ENCODE data around the gene ISYNA1. TPM values are rescaled to one million over a fixed set of nuclear protein-coding genes. Genes with fewer than 3 reads are reported as not detected.

ISYNA1 gene
- polyA plus RNA-seq, 3 donors from 2014 or later = 29.7 to 32.2 (median 31.2) TPM

- peak; percentile 73 to 81 (median 78) for DNase-seq
- no peaks in the 10 kb centered on the region for H3K36me3 Mint-ChIP-seq
- peak overlapping the region; percentile 75 to 85 (median 82) for H3K4me3 Mint-ChIP-seq
- H3K27ac Mint-ChIP-seq = peak overlapping the region in 5 of 6 donors; percentile 23 to 74 (median 64)
- H3K4me1 Mint-ChIP-seq = peaks cover 25 to 43% of the 10 kb centered on the region in 2 donors
- H3K9me3 Mint-ChIP-seq = peaks cover 0 to 2% (median 0%) of the 10 kb centered on the region in 6 donors
- peaks cover 10 to 28% (median 18%) of the 10 kb centered on the region in 3 donors for H3K27me3 Mint-ChIP-seq (ENCODE audit: low read depth in 3 of 3)
These were observed 1.1 kb downstream of the ISYNA1 start for GRCh38 chr19:18436671-18437490.

DNA sequence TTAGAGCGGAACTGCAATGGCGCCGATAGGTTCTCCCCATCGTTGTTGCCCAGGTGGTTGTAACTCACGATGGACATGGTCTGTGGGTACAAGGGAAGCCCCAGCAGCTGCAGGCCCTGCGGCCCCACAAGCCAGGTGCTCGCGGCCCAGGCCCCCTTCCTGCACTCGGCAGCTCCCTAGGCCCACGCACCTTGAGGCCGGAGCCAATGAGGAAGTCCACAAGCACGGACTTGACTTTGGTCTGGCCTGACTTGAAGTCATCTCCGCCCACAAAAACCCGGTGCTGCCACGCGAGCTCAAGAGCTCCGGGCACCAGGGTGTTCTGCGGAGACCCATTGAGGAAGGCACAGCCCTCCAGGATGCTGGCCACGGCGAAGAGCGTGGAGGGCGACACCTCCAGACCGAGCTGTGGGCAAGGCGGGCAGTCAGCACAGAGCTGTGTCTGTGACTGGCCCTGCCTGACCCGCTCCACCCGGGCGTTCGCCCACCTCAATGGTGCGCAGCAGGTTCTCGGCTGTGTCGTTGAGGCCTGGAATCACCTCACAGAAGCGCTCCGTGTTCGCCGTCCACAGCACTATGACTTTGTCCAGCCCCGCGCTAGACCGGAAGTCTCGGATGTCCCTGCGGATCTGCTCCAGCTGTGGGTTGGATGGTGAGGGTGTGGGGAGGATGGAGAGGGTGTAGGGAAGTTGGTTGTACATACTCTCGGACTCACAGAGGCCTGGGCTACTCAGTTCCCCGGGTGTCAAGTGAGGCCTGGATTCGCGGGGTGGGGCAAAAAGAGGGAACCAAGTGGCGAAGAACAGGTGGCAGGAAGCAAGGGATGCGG lies 1.9 kb downstream of the ISYNA1 start:
- H3K36me3 Mint-ChIP-seq = no peaks in the 10 kb centered on the region
- peak overlapping the region in 2 of 6 donors; percentile 23 to 31 for H3K27ac Mint-ChIP-seq
- H3K9me3 Mint-ChIP-seq = no peaks in the 10 kb centered on the region
- DNase-seq = no peak
- H3K4me3 Mint-ChIP-seq = peak overlapping the region; percentile 63 to 74 (median 70)
- peaks cover 17 to 36% of the 10 kb centered on the region in 2 donors for H3K4me1 Mint-ChIP-seq
- H3K27me3 Mint-ChIP-seq (ENCODE audit: low read depth in 3 of 3) = peaks cover 4 to 20% (median 14%) of the 10 kb centered on the region in 3 donors

GRCh38 chr19:18435178-18435841 lies 2.6 kb downstream of the ISYNA1 start:
- H3K4me1 Mint-ChIP-seq = peaks cover 13 to 35% of the 10 kb centered on the region in 2 donors
- no peak for DNase-seq
- H3K9me3 Mint-ChIP-seq = no peaks in the 10 kb centered on the region
- H3K4me3 Mint-ChIP-seq = peak overlapping the region in 2 of 5 donors; percentile 18 to 65
- peaks cover 4 to 14% (median 7%) of the 10 kb centered on the region in 3 donors for H3K27me3 Mint-ChIP-seq (ENCODE audit: low read depth in 3 of 3)
- H3K36me3 Mint-ChIP-seq = no peaks in the 10 kb centered on the region
- no peak overlapping the region for H3K27ac Mint-ChIP-seq

GRCh38 chr19:18434411-18435175 lies 3.3 kb downstream of the ISYNA1 start:
- Mint-ChIP-seq H3K27me3 (ENCODE audit: low read depth in 3 of 3) (peaks cover 3 to 16% (median 5%) of the 10 kb centered on the region in 3 donors), H3K9me3 (no peaks in the 10 kb centered on the region), H3K4me1 (peaks cover 17 to 39% of the 10 kb centered on the region in 2 donors), H3K36me3 (no peaks in the 10 kb centered on the region), H3K4me3 (peak overlapping the region in 4 of 5 donors; percentile 35 to 53 (median 46)), H3K27ac (peak overlapping the region in 2 of 6 donors; percentile 70 to 71)
- no peak for DNase-seq

- peak overlapping the region in 3 of 5 donors; percentile 40 to 53 (median 53) for H3K4me3 Mint-ChIP-seq
- H3K27me3 Mint-ChIP-seq (ENCODE audit: low read depth in 3 of 3) = peaks cover 3 to 17% (median 6%) of the 10 kb centered on the region in 3 donors
- no peak overlapping the region for H3K27ac Mint-ChIP-seq
- H3K36me3 Mint-ChIP-seq = no peaks in the 10 kb centered on the region
- no peaks in the 10 kb centered on the region for H3K9me3 Mint-ChIP-seq
- DNase-seq = no peak
- peaks cover 17 to 36% of the 10 kb centered on the region in 2 donors for H3K4me1 Mint-ChIP-seq
These were observed 4.1 kb downstream of the ISYNA1 start for GRCh38 chr19:18433735-18434398.

DNA sequence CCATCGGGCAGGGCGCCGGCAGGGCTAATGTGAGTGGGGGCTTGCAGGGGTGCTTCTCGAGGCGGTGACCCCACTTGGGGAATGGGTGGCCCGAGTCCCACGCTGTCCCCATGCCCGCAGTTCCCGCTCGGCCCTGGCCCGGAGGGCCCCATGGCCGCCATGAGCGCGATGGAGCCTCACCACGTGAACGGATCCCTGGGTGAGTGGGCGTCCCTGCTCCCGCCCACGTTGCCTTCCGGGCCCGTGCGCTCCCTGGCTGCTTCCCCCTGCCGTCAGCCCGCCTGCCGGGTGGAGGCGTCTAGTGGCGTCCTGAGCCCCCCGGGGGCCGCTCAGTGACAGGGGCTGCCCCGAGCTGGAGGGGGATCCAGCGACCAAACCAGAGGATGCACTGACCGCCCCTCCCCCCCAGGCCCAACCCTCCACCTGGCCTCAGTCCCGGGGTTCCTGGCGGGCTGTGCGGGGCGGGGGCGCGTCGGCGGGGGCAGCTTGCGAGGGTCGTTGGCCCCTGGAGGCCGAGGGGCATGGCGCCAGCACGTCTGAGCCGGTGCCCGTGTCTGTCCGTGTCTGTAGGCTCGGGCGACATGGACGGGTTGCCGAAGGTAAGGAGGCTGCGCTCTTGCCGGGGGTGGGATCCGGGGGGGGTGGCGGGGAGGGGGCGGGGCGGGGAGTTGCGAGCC lies 4.8 kb downstream of the ISYNA1 start:
- Mint-ChIP-seq H3K27ac (no peak overlapping the region), H3K4me1 (peaks cover 17 to 38% of the 10 kb centered on the region in 2 donors), H3K36me3 (no peaks in the 10 kb centered on the region), H3K27me3 (ENCODE audit: low read depth in 3 of 3) (peaks cover 3 to 20% (median 6%) of the 10 kb centered on the region in 3 donors), H3K4me3 (peak overlapping the region; percentile 27 to 48 (median 30)), H3K9me3 (no peaks in the 10 kb centered on the region)
- DNase-seq = no peak

- DNase-seq = no peak
- Mint-ChIP-seq H3K27ac (no peak overlapping the region), H3K9me3 (no peaks in the 10 kb centered on the region), H3K4me3 (peak overlapping the region; percentile 27 to 51 (median 30)), H3K27me3 (ENCODE audit: low read depth in 3 of 3) (peaks cover 3 to 21% (median 4%) of the 10 kb centered on the region in 3 donors), H3K4me1 (peaks cover 17 to 38% of the 10 kb centered on the region in 2 donors), H3K36me3 (no peaks in the 10 kb centered on the region)
These were observed 5.5 kb downstream of the ISYNA1 start for GRCh38 chr19:18432275-18433014.

GRCh38 chr19:18431351-18432197 lies 6.4 kb downstream of the ISYNA1 start:
- H3K27ac Mint-ChIP-seq = no peak overlapping the region
- no peaks in the 10 kb centered on the region for H3K36me3 Mint-ChIP-seq

DNA sequence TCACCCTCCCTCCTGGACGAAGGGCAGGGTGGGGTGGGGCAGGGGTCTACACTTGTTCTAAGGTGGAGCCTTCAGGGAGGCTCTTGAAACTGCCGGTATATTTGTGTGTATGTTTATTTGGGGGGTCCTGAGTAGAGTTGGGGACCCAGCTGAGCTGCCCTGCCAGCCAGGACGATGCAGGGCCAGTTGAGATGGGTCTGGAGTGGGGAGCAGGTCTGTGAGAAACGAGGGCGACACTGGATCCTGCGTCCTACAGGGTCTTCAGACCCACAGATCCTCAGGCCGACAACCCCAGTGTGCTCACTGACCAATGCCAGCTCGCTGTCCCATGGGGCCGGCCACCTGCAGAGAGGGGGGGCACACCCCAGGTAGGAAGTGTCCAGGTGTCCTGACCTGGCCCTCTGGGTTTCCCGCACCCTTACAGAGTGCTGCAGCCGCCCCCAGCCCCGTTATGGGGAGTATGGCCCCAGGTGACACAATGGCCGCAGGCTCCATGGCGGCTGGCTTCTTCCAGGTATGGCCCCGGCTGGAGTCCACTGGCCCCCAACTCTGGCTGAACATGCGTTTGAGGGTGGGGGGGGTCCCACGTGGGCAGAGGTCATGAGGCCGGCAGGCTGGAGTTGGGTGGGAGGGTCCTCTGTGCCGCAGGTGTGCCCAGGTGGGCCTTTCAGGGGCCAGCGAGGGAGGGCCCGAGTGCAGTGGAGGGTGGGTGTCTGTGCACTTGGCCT lies 7.4 kb downstream of the ISYNA1 start:
- H3K4me1 Mint-ChIP-seq = peaks cover 16 to 32% of the 10 kb centered on the region in 2 donors
- no peaks in the 10 kb centered on the region for H3K36me3 Mint-ChIP-seq
- no peaks in the 10 kb centered on the region for H3K9me3 Mint-ChIP-seq
- H3K27me3 Mint-ChIP-seq (ENCODE audit: low read depth in 3 of 3) = peaks cover 4 to 16% (median 4%) of the 10 kb centered on the region in 3 donors
- no peak for DNase-seq
- H3K27ac Mint-ChIP-seq = peak overlapping the region; percentile 76 to 90 (median 82)
- H3K4me3 Mint-ChIP-seq = peak overlapping the region in 3 of 5 donors; percentile 43 to 54 (median 46)

More at GRCh38 chr19:18431351-18432197, 6.4 kb downstream of the ISYNA1 start:
- H3K9me3 Mint-ChIP-seq = no peaks in the 10 kb centered on the region
- DNase-seq = no peak
- H3K27me3 Mint-ChIP-seq (ENCODE audit: low read depth in 3 of 3) = peaks cover 0 to 19% (median 4%) of the 10 kb centered on the region in 3 donors
- H3K4me3 Mint-ChIP-seq = peak overlapping the region in 1 of 5 donors; percentile 51
- peaks cover 17 to 35% of the 10 kb centered on the region in 2 donors for H3K4me1 Mint-ChIP-seq

- Mint-ChIP-seq H3K9me3 (no peaks in the 10 kb centered on the region), H3K4me3 (peak overlapping the region; percentile 52 to 77 (median 64)), H3K36me3 (no peaks in the 10 kb centered on the region), H3K27ac (peak overlapping the region; percentile 81 to 92 (median 86)), H3K27me3 (ENCODE audit: low read depth in 3 of 3) (peaks cover 4 to 13% (median 4%) of the 10 kb centered on the region in 3 donors), H3K4me1 (peaks cover 21 to 36% of the 10 kb centered on the region in 2 donors)
- no peak for DNase-seq
These were observed 8.1 kb downstream of the ISYNA1 start for GRCh38 chr19:18429717-18430416.

Data from immature natural killer cell (primary cell).